ENCODE measurements around the gene UBE2A. TPM values are rescaled to one million over a fixed set of nuclear protein-coding genes. Genes with fewer than 3 reads are reported as not detected.

The UBE2A gene
- 29.9 and 33.0 TPM in 2 replicates for total RNA-seq (2012; rRNA removed)

DNA sequence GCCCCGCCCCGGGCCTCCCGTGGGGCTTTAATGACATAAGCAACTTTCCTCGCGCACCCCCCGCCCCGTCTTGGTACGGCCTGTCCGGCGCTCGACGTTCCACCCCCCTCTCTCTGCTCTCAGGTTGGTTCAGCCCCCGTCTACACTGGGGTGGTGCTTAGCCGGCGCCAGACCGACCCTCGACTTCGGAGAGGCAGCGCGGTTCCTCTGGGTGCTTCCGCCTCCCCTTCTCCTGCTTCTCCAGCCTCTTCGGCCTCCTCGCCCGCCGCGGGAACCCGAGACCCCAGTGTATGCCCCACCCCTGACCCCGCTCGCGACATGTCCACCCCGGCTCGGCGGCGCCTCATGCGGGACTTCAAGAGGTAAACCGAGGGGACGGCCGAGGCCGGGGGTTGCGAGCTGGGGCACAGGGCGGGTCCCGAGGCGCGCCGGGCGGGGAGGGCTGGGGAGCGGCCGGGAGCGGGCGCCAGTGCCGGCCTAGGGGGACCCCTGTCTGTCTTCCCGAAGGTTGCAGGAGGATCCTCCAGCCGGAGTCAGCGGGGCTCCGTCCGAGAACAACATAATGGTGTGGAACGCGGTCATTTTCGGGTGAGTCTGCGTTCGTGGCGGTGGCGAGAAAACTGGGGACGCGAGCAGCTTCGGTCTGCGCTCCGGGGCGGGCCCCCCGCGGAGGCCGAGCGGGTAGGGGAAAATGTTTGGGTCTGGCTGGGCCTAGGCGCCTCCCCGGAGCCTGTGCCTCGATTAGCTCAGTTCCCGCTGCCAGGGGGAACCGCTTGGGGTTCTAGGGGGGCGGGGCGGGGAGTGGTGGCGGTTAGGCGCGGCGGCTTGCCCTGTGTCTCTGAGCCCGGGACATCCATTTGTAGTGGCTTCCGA lies at the start of gene UBE2A:
Gene UBE2A (plus strand): TSS at position 170 of the 873 bp plus-strand sequence. CDS start 149 bp downstream, at position 319.
- Histone ChIP-seq H3K4me2 (ENCODE audit: low read length) (peak within 1 kb of the TSS; percentile 90), H3K36me3 (ENCODE audit: insufficient read depth, low read length) (peaks cover 7% of the 10 kb centered on the region), H3K9ac (ENCODE audit: low read depth, low read length) (peak within 1 kb of the TSS; percentile 91), H3K4me3 (ENCODE audit: low read length) (peak within 1 kb of the TSS; percentile 93), H3K4me1 (ENCODE audit: control insufficient read depth, insufficient read depth, low read length) (peaks cover 9% of the 10 kb centered on the region), H3K9me3 (replicated peaks; ENCODE audit: low read length) (no peaks in the 10 kb centered on the region), H3K27me3 (ENCODE audit: control insufficient read depth, insufficient read depth, low read length) (no peaks in the 10 kb centered on the region)

DNA sequence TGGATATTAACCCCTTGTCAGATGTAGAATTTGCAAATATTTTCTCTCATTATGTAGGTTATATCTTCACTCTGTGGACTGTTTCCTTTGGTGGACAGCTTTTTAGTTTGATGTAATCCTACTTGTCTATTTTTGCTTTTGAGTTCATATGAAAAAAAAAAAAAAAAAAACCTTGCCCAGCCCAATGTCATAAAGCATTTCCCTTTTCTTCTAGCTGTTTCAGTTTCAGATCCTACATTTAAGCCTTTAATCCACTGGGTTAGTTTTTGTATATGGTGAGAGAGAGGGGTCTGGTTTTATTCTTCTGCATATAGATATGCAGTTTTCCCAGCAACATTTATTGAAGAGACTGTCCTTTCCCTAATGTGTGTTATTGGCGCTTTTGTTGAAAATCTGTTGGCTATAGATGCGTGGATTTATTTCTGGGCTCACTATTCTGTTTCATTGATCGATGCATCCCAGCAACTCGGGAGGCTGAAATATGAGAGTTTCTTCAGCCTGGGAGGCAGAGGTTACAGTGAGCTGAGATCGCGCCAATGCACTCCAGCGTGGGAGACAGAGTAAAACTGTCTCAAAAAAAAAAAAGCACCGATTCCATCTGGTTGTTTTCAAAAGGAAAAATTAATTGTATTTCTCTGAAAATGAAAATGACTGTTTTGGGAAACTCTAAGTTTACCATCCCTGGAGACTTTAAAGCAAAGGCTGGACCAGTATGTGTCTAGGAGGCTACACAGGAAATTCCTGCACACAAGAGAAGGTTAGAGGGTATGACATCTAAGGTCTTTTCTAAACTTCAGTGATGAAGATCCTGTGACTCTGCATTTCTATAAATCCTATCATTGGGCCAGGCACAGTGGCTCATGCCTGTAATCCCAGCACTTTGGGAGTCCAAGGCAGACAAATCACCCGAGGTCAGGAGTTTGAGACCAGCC lies 44.8 kb upstream of the UBE2A start:
- Histone ChIP-seq H3K4me1 (ENCODE audit: control insufficient read depth, insufficient read depth, low read length) (no peaks in the 10 kb centered on the region), H3K27me3 (ENCODE audit: control insufficient read depth, insufficient read depth, low read length) (no peaks in the 10 kb centered on the region), H3K9me3 (replicated peaks; ENCODE audit: low read length) (no peaks in the 10 kb centered on the region), H3K4me2 (ENCODE audit: low read length) (no peak overlapping the region), H3K36me3 (ENCODE audit: insufficient read depth, low read length) (no peaks in the 10 kb centered on the region), H3K9ac (ENCODE audit: low read depth, low read length) (no peak overlapping the region), H3K4me3 (ENCODE audit: low read length) (no peak overlapping the region)

DNA sequence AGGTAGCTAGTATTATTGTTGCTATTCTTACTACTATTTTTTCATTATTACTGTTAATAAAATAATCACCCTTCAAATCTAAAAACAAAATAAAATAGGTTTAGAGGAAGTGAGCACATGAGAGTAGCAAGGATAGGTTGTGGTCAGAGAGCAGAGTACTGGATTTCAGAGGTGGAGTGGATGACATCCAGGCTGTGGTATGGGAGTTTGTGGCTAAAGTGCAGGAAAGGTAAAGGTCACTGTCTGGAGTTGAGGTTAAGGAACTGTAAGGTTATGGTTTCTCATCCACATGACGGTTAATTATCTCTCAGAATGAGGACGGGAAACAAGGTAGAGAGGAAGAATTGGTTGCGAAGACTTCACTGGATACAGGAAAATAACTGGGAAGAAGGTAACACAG lies 36.9 kb upstream of the UBE2A start:
- Histone ChIP-seq H3K4me1 (ENCODE audit: control insufficient read depth, insufficient read depth, low read length) (peaks cover 7% of the 10 kb centered on the region), H3K27me3 (ENCODE audit: control insufficient read depth, insufficient read depth, low read length) (no peaks in the 10 kb centered on the region), H3K4me3 (ENCODE audit: low read length) (no peak overlapping the region), H3K9ac (ENCODE audit: low read depth, low read length) (no peak overlapping the region), H3K36me3 (ENCODE audit: insufficient read depth, low read length) (no peaks in the 10 kb centered on the region), H3K9me3 (replicated peaks; ENCODE audit: low read length) (no peaks in the 10 kb centered on the region), H3K4me2 (ENCODE audit: low read length) (no peak overlapping the region)

DNA sequence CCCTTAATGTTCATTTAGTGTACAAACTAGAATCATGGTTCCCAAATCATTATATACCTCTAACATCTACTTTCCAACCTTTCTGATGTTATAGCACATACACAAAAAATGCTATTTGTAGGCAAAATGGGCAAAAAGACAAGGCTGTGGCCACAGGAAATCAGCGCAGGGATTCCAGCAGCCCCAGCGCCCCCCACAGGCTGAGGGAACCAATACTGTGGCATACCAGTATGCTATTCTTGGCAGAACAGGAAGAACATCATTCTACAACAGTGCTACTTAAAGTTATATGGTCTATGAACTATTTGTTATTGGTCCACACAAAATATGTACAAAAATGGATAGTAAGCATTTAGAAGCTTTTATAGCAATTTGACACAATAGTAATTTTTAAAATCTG lies 34.5 kb upstream of the UBE2A start:
- Histone ChIP-seq H3K4me1 (ENCODE audit: control insufficient read depth, insufficient read depth, low read length) (peaks cover 7% of the 10 kb centered on the region), H3K4me3 (ENCODE audit: low read length) (no peak overlapping the region), H3K27me3 (ENCODE audit: control insufficient read depth, insufficient read depth, low read length) (no peaks in the 10 kb centered on the region), H3K9me3 (replicated peaks; ENCODE audit: low read length) (no peaks in the 10 kb centered on the region), H3K9ac (ENCODE audit: low read depth, low read length) (no peak overlapping the region), H3K4me2 (ENCODE audit: low read length) (no peak overlapping the region), H3K36me3 (ENCODE audit: insufficient read depth, low read length) (no peaks in the 10 kb centered on the region)

DNA sequence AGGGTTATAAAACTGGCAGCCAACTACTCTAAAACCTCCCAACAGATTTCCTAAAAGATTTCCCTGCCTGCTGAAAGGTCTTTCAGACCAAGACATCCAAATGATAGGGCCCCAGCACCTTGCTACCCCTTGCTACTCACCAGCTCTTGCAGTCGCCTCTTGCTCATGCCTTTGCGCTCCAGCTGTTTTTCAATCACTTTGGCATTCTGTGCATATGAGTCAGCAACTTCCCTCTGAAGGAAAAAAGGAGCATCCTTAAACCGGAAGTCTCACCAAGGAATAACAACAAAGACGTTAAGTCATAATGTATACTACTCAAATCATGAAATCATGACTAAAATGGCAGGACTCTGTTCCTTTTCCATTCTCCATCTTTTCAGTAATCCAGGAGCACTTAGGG lies 33.2 kb upstream of the UBE2A start:
- Histone ChIP-seq H3K4me2 (ENCODE audit: low read length) (no peak overlapping the region), H3K9ac (ENCODE audit: low read depth, low read length) (no peak overlapping the region), H3K4me1 (ENCODE audit: control insufficient read depth, insufficient read depth, low read length) (peaks cover 7% of the 10 kb centered on the region), H3K36me3 (ENCODE audit: insufficient read depth, low read length) (no peaks in the 10 kb centered on the region), H3K9me3 (replicated peaks; ENCODE audit: low read length) (no peaks in the 10 kb centered on the region), H3K4me3 (ENCODE audit: low read length) (no peak overlapping the region), H3K27me3 (ENCODE audit: control insufficient read depth, insufficient read depth, low read length) (no peaks in the 10 kb centered on the region)

DNA sequence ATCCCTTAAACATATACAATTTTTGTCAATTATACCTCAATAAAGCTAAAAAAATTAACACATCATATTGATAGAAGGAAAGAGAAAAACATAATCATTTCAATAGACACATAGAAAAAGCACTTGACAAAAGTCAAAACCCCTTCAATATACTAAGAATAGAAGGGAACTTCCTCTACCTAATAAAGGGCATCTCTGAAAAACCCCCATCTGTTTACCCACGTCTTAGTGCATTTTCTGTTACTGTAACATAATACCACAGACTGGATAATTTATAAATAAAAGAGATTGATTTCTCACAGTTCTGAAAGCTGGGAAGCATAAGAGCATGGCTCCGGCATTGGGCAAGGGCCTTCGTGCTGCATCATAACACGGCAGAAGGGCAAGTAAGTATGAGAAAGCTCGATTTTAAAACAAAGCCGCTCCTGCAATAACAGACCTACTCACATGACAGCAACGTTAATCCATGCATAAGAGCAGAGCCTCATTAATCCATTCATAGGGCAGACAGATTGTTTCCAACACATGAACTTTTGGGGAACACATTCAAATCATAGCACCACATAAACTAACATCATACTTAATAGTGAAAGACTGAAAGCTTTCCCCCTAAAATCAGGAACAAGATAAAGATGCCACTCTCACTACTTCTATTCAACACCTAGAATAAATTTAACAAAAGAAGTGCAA lies 24.9 kb upstream of the UBE2A start:
- no peaks in the 10 kb centered on the region for H3K9me3 ChIP-seq (replicated peaks; ENCODE audit: low read length)
- H3K4me1 ChIP-seq (ENCODE audit: control insufficient read depth, insufficient read depth, low read length) = no peaks in the 10 kb centered on the region
- no peak overlapping the region for H3K9ac ChIP-seq (ENCODE audit: low read depth, low read length)
- H3K4me3 ChIP-seq (ENCODE audit: low read length) = no peak overlapping the region
- H3K4me2 ChIP-seq (ENCODE audit: low read length) = no peak overlapping the region
- no peaks in the 10 kb centered on the region for H3K27me3 ChIP-seq (ENCODE audit: control insufficient read depth, insufficient read depth, low read length)
- no peaks in the 10 kb centered on the region for H3K36me3 ChIP-seq (ENCODE audit: insufficient read depth, low read length)

DNA sequence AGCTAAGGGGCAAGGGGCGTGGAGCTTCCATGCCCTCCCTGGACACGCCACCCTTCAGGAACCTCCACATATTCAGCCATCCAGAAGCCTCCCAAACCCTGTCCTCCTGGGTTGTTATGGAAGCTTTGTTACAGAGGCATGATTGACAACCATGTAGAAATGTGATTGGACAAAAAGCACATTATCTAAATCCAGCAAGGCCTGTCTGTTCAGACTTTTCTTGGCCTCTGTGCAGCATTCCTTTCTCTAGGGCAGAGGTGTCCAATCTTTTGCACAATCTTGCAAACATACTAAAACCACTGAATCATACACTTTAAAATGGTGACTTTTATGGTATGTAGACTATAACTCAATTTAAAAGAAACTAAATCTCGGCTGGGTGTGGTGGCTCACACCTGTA lies 21.9 kb upstream of the UBE2A start:
- no peaks in the 10 kb centered on the region for H3K9me3 ChIP-seq (replicated peaks; ENCODE audit: low read length)
- no peak overlapping the region for H3K4me3 ChIP-seq (ENCODE audit: low read length)
- no peaks in the 10 kb centered on the region for H3K36me3 ChIP-seq (ENCODE audit: insufficient read depth, low read length)
- H3K4me1 ChIP-seq (ENCODE audit: control insufficient read depth, insufficient read depth, low read length) = no peaks in the 10 kb centered on the region
- no peak overlapping the region for H3K4me2 ChIP-seq (ENCODE audit: low read length)
- H3K9ac ChIP-seq (ENCODE audit: low read depth, low read length) = no peak overlapping the region
- no peaks in the 10 kb centered on the region for H3K27me3 ChIP-seq (ENCODE audit: control insufficient read depth, insufficient read depth, low read length)

DNA sequence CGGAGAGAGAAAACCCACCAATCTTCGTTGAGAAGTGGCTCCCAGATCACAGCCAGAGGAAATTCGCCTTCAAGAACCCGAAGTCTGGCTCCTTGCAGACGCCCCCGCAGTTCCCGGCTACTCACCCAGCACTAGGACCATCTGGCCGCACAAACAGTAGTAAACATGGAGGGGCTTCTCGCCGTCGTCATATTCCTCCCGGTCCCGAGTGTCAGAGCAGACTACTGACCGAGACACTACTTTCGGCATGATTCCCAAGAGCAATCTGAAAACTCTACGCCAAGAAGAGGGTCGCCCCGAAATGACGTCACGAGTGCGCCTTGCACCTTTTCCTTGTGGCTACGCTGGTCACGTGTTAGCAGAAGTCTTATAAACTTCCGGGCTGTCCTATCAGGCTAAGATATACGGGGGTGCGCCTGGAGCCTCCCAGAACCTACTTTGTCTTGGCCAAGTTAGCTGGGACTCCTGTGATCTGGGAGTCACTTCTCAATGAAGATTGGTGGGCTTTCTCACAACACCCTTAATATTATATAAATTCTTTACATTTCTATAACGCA lies 9.2 kb upstream of the UBE2A start, which contains the start of gene STEEP1:
Gene STEEP1 (minus strand): TSS at position 303 of the 557 bp plus-strand sequence. CDS start 54 bp downstream, at position 249.
- Histone ChIP-seq H3K36me3 (ENCODE audit: insufficient read depth, low read length) (peaks cover 3% of the 10 kb centered on the region), H3K4me1 (ENCODE audit: control insufficient read depth, insufficient read depth, low read length) (no peaks in the 10 kb centered on the region), H3K27me3 (ENCODE audit: control insufficient read depth, insufficient read depth, low read length) (no peaks in the 10 kb centered on the region), H3K4me2 (ENCODE audit: low read length) (peak within 1 kb of the TSS; percentile 78), H3K9me3 (replicated peaks; ENCODE audit: low read length) (no peaks in the 10 kb centered on the region), H3K4me3 (ENCODE audit: low read length) (peak within 1 kb of the TSS; percentile 84), H3K9ac (ENCODE audit: low read depth, low read length) (peak within 1 kb of the TSS; percentile 83)

DNA sequence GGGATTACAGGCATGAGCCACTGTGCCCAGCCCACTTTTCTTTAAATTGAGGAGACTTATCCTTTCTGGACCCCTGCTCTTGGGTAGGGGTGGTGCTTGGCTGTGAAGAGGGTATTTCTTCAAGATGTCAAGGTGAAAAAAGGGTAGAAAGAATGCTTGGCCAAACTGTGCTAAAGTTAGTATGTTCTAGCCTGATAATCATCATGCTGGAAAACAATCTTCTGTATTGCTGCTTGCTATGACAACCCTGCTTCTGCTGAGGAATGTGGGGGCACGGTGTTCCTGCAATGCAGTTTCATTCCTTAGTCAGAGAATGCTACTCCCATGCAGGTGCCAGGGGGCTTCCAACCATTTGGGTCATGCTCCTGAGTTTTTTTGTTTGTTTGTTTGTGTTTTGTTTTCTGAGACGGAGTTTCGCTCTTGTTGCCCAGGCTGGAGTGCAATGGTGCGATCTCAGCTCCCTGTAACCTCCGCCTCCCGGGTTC lies 4.0 kb upstream of the UBE2A start:
- Histone ChIP-seq H3K9ac (ENCODE audit: low read depth, low read length) (no peak overlapping the region), H3K4me2 (ENCODE audit: low read length) (no peak overlapping the region), H3K27me3 (ENCODE audit: control insufficient read depth, insufficient read depth, low read length) (no peaks in the 10 kb centered on the region), H3K4me3 (ENCODE audit: low read length) (no peak overlapping the region), H3K9me3 (replicated peaks; ENCODE audit: low read length) (no peaks in the 10 kb centered on the region), H3K36me3 (ENCODE audit: insufficient read depth, low read length) (no peaks in the 10 kb centered on the region), H3K4me1 (ENCODE audit: control insufficient read depth, insufficient read depth, low read length) (no peaks in the 10 kb centered on the region)

DNA sequence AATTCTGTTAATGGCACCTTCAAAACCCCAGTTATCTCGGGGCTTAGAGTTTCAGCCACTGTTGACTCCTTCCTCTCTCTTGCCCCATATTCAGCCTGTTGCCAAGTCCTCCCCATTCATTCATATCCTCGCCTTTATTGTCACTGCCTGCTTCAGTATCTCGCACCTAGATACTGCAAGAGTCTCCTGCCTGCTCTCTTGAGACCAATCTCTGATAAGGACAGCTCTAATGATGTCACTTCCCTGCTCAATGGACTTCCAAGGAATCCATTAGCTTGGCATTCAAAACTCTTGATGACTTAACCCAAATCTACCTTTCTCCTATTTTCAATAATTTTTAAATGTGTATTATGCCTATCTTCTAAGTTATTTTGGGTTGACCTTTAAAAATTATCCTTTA lies 1.1 kb upstream of the UBE2A start:
- no peaks in the 10 kb centered on the region for H3K27me3 ChIP-seq (ENCODE audit: control insufficient read depth, insufficient read depth, low read length)
- H3K4me3 ChIP-seq (ENCODE audit: low read length) = peak overlapping the region; percentile 93
- H3K4me1 ChIP-seq (ENCODE audit: control insufficient read depth, insufficient read depth, low read length) = peaks cover 9% of the 10 kb centered on the region
- H3K36me3 ChIP-seq (ENCODE audit: insufficient read depth, low read length) = peaks cover 7% of the 10 kb centered on the region
- H3K4me2 ChIP-seq (ENCODE audit: low read length) = peak overlapping the region; percentile 89
- no peaks in the 10 kb centered on the region for H3K9me3 ChIP-seq (replicated peaks; ENCODE audit: low read length)
- H3K9ac ChIP-seq (ENCODE audit: low read depth, low read length) = peak overlapping the region; percentile 91

All from skeletal muscle satellite cell (primary cell).